Right renal cortex interstitium (tissue), 3 donors: Measurements from ENCODE around the gene PRR23E. TPM values are rescaled to one million over a fixed set of nuclear protein-coding genes. Genes with fewer than 3 reads are reported as not detected.

ENCODE experiments used
- DNase-seq, 3 donors: peaks; one replicate each; pipeline ENCODE4 v3.0.0-alpha.2; 2013; ENCODE audit warnings: low read depth in 3 of 3, low spot score in 2 of 3
- polyA plus RNA-seq, 3 donors: library from polyadenylated mRNA; unstranded; fragments of 120-200 nt; gene quantifications; one replicate each; pipeline ENCODE4 v1.2.1, GENCODE V29; 2013; ENCODE audit not compliant: insufficient read length in 3 of 3

PRR23E gene
- not detected for polyA plus RNA-seq

DNA sequence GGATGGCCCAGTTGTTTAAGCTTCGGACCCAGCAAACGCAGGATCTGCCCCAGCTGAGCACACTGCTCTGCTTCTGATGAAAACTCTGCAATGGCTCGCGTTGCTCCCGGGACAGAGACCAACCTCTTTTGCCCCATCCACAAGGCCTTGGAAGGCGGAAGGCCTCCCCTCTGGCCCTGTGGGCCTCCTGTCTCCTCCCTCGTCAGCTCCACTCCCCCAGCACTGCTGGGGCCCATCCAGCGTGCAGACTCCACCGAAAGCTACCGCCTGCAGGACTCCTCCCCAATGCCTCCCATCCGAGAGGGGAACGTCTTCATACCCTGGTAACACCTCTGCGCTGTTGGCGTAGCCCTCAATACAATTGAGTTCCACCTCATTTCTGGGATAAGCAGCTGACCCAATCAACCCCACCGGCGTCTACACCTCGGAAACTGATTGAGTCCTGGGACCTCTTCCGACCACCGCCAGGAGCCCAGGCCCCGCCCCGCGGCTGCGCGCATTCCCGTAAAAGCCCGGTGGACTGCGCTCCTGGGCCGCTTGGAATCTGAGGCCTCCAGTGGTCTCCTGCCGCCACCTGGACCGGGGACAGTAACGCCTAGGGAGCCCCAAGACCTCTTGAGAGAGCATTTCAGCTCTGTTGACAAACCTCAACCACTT lies at the start of gene PRR23E:
TSS of gene PRR23E (plus strand) at position 556 of the 657 bp plus-strand sequence. CDS start 3,555 bp downstream, outside the sequence.
- no peak for DNase-seq

- DNase-seq, result no peak
Measured at GRCh38 chr3:127143172-127143571, 49.8 kb upstream of the PRR23E start.

DNA sequence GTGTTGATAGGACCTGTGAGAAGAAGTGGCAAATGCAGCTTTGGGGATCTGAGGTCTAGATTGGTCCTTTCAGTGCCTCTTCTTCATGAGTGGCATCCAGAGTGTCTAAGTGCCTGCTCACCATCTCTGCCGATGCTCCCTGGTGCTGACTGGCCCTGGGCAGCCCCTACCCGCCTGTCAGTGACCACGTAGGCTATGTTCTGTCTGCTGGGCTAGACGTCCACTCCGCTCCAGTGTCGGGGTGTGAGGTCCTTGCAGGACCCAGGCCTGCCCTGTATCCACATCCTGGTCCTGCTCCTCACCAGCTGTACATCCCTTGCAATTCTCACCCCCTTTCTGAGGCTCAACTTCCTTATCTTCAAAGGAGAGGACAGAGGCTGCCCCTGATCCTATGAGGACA lies 48.3 kb upstream of the PRR23E start:
- no peak for DNase-seq

DNA sequence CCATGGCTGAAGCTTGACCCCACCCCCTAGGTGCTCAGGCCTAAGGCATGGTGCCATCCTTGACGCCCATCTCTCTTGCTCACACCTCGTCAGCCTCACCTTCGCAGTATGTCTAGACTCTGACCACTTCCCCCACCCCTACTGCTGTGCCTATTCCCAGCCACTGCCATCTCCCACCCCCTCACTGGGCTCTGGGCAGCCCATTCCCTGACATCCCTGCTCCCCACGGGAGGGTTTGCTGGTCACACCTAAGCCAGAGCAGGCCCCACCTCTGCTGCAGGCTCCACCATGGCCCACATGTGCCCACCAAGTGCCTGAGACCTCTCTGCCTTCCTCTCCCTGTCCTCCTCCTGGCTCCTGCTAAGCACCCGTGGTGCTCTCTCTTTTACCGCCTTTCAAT lies 47.7 kb upstream of the PRR23E start:
- no peak for DNase-seq

DNA sequence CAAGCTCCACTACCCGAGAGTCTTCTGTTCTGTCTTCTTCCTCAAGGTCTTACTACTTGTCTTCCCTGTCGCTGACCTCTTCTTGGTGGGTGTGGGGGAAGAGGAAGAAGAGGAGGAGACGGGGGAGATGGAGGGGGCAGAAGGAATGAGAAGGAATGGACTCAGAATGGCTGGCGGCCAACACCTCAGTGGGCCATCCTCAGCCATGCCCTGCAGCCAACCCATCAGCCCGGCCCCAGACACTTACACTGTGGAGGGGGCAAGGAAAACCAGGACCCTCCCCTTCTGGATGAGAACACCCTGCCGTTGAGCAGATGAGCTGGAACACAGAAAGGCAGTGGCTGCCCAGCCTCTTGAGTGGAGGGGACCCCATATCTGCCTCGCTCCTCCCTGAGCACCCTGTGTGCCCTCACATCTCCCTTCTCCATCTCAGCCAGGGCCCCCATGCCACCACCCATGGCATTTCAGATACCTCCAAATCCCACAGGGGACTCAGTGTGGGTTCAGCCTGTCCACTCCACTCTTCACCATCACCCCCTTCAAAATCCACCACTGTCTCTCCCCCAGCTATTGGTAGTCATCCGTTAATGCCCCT lies 45.5 kb upstream of the PRR23E start:
- DNase-seq, result no peak

GRCh38 chr3:127149621-127150310 lies 43.2 kb upstream of the PRR23E start:
- no peak for DNase-seq

- DNase-seq, result no peak
Measured at GRCh38 chr3:127150513-127151250, 42.2 kb upstream of the PRR23E start.

DNA sequence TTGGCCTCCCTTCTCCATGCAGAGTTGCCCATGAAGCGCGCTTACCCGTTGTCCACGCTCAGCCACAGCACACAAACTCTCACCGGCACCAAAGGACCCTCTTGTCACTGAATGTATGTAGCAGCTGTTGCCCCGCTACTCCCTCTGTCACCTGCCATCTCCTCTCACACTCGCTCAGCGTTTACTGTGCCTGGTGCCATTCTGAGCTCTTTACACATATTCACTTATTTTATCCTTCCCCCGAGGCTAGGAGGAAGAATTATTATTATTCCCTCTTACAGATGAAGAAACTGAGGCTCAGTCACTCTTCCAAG lies 41.7 kb upstream of the PRR23E start:
- no peak for DNase-seq

DNA sequence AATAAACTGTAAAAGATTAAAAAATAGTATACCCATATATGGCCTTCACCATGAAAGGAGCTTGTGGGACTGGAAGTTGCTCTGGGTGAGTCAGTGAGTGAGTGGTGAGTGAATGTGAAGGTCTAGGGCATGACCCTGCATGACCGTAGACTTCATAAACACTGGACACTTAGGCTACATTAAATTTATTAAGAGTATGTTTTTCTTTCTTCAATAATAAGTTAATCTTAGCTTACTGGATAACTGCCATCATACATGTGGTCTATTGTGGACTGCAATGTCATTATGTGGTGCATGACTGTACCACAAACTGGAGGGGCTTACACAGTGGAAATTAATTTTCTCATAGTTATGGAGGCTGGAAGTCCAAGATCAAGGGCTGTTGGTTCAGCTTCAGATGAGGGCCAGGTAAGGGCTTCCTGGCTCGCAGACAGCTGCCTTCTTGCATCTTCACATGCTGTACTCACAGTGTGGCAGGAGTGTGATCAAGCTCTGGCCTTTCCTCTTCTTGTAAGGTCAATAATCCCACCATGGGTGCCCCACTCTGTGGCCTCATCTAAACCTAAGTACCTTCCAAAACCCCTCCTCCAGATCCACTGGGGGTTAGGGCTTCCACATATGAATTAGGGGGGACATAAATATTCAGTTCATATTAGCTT lies 40.8 kb upstream of the PRR23E start:
- DNase-seq, result no peak

- DNase-seq, result no peak
Measured at GRCh38 chr3:127152684-127153505, 40.0 kb upstream of the PRR23E start.

DNA sequence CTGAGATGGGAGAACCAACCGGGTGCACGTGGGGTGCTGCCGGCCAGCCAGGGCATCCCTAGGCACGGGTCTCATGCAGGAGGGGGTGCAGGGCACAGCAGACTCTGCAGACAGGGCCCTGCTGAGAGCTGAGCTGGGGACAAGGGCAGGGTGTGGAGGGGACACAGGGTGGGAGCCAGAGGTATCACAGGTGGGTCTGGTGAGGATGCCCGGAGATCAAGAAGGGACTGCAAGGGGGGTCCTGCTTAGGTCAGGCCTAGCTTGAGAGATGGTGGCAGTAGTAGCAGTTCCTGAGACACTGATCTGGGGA lies 39.5 kb upstream of the PRR23E start:
- DNase-seq, result no peak

GRCh38 chr3:127156338-127157050 lies 36.4 kb upstream of the PRR23E start:
- DNase-seq, result no peak

DNA sequence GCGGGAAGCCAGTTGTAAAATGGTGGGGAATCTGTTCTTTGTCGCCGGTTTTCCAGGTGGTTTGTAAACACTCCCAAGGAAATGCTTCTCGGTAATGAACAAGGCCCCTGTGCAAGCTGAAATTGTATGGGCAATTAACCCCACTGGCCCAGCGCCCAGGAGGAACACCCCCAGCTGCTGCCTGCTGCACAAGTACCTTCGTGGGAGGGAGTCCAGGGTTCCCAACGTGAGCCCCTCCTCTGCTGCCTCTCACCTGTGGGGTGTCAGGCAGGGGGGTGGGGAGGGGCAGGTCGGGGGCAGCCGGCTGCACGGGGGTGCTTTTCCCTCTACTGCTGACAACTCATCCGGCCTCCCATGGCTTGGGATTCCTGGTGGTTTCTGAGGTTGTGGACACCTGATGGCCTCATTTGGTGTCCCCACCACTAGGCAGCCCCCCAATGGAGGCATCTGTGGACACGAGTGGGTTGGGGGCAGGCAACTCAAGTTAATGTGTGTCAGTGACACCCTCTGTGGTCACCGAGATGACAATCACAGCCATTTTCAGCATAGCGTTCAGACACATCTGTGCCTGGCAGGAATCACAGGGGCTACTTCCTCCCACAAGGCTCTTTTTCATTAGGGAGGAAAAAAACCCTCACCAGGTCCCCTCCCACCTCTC lies 35.6 kb upstream of the PRR23E start:
- DNase-seq, result peak in 1 of 3 donors; percentile 49

DNA sequence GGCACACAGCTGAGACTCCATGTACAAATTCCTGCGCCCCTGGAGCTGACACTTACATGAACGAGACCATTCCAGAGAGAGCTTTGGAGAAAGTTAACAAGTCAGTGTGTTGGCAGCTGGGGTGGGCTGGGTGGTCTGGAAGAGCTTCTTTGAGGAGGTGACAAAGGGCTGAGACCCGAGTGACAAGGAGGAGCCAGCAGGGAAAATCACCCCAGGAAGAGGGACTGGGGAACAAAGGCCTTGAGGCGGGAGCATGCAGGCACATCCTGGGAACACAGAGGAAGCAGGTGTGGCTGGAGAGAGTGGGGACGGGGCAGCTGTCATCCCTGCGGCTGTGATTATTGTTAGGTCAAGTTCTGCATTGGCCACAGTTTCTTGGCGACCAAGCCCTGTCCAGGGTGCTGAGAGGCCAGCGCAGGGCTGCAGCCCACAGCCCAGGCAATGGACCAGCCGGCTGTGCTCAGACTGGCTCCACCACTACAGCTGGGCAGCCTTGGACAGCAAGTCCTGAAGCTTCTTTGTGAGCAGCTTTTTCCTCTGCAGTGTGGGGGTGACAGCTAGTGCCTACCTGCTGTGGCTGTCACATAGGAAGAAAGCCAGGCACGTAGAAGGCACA lies 34.2 kb upstream of the PRR23E start:
- DNase-seq, result peak in 1 of 3 donors; percentile 56

DNA sequence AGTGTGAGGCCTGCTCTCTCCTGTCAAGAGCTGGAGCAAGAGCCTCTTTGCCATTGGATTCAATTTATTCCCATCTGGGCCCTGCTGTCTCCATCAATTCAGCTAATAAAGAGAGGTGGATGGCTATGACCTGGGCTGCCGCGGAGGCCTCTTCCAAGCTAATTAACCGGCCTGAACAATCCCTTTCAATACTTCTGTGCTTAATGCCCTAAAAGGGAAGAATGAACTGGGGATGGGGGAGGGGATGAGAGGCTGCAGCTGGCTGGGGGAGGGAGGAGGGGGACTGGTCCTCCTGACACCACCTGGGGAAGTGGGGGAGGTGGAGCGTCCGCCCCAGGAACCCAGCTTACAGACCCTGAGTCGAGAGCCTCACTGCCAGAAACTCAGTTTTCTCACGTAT lies 33.4 kb upstream of the PRR23E start:
- DNase-seq, result no peak

GRCh38 chr3:127161236-127161635 lies 31.7 kb upstream of the PRR23E start:
- DNase-seq, result no peak

DNA sequence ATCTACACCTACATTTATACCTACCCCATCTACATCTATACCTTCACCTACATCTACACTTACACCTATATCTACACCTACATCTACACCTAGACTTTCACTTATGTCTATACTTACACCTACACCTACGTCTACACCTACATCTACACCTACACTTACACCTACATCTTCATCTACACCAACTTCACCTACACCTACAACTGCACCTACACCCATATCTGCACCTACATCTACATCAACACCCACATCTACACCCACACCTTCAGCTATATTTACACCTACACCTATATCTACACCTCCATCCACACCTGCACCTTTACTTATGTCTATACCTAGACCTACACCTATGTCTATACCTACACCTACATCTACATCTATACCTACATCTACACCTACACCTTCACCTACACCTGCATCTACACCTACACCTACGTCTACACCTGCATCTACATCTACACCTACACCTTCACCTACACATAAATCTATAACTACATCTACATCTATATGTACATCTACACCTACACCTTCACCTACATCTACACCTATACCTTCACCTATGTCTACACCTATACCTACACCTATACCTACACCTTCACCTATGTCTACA lies 30.9 kb upstream of the PRR23E start:
- no peak for DNase-seq

- DNase-seq, result no peak
Measured at GRCh38 chr3:127162947-127163645, 29.8 kb upstream of the PRR23E start.
